ENCODE measurements around the gene KRTAP12-2.

The KRTAP12-2 gene

DNA sequence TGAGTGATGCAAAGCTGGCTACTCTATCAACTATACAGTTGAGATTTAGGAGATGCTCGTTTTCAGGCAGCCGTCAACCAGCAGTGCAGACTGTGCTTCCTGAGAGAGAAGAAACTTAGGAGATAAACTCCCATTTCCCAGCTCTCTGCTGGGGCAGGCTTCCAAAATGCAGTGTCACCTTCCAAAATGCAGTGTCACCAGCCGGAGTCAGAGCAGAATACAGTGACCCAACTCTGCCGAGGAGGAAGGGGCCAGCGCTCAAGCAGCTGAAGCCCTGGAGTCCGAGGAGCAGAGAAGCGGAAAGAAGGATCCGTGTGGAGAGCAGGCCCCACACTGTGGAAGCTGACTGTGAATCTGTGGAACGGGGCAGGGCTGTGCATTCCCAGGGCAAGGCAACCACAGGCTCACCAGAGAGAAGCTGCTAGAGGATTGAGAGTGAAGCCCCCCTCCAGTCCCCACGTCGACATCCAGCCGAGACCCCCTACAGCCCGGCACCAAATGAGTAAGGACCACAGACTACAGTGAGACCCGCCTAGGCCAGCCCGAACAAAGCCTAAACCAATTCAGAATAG is 15.9 kb upstream of the KRTAP12-2 start:
- H3K4me1 ChIP-seq (ENCODE audit: control insufficient read depth, low read depth, low read length), result peaks cover 5% of the 10 kb centered on the region
- no peak overlapping the region for H4K5ac ChIP-seq (ENCODE audit: low read length)
- H3K23ac ChIP-seq (ENCODE audit: low read length), result no peak overlapping the region
- H3K36me3 ChIP-seq (ENCODE audit: control insufficient read depth, insufficient read depth, low read length), result no peaks in the 10 kb centered on the region
- no peak overlapping the region for H3K4me3 ChIP-seq (ENCODE audit: low read length)
- no peaks in the 10 kb centered on the region for H3K79me2 ChIP-seq (ENCODE audit: control insufficient read depth, insufficient read depth, low read length)
- no peak overlapping the region for H2BK5ac ChIP-seq (ENCODE audit: low read length)
- H2BK15ac ChIP-seq (replicated peaks; ENCODE audit: low read depth), result no peak overlapping the region
- no peak for DNase-seq
- no peak overlapping the region for H3K4me2 ChIP-seq (ENCODE audit: low read length)
- H3K27ac ChIP-seq (ENCODE audit: low read depth, low read length), result no peak overlapping the region
- H3K79me1 ChIP-seq (ENCODE audit: low read length), result no peaks in the 10 kb centered on the region
- WGBS (ENCODE audit: extremely low coverage, insufficient coverage, low lambda C conversion rate), result no CpG with 5 or more reads among the region's 15 CpGs
- no peak overlapping the region for H4K8ac ChIP-seq (ENCODE audit: low read depth, low read length)
- no peak overlapping the region for H3K18ac ChIP-seq (ENCODE audit: low read length)
- H2BK120ac ChIP-seq (ENCODE audit: low read depth, low read length), result no peak overlapping the region
- H3K4ac ChIP-seq (ENCODE audit: low read depth, low read length), result no peak overlapping the region
- H3K27me3 ChIP-seq (ENCODE audit: insufficient read depth, low read length, poor library complexity), result no peaks in the 10 kb centered on the region
- no peak overlapping the region for H3K9ac ChIP-seq (ENCODE audit: low read length)
- H3K56ac ChIP-seq (ENCODE audit: low read length), result no peak overlapping the region
- H2AK5ac ChIP-seq (ENCODE audit: low read length), result no peak overlapping the region

DNA sequence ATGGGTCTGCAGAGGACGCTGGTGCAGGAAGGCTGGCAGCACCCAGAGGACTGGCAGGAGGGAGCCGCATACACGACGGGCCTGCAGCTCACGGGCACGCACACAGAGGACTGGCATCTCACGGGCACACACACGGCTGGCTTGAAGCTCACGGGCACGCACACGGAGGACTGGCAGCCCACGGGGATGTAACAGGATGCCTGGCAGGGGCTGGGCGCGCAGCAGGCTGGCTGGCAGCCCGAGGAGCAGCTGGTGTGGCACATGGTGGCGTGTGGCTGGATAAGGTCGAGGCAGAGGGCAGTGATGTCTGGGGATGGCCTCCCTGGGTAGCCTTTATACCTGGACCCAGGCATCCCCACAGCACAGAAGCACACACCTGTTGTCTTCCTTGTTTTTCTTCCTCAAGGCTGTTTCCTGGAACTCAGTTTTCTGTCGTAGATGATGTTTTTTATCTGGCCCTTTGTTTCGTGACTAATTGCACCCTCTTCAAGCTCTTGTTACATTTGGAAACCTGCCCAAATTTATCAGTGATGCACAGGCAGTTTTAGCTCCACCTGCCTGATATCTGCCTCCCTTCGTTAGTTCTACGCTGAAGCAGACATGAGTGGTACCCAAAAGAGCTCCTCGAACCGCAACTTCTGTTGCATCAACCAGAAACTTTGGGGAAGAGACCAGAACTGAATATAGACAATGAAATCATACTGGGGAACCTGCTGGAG is 15.3 kb upstream of the KRTAP12-2 start, which contains the start of gene KRTAP12-1:
Gene KRTAP12-1 (minus strand): TSS at position 303 of the 719 bp plus-strand sequence. CDS start 40 bp downstream, at position 263.
- no peak within 1 kb of the TSS for H3K23ac ChIP-seq (ENCODE audit: low read length)
- H3K4me3 ChIP-seq (ENCODE audit: low read length), result no peak within 1 kb of the TSS
- DNase-seq, result no peak
- H2BK5ac ChIP-seq (ENCODE audit: low read length), result no peak within 1 kb of the TSS
- H4K8ac ChIP-seq (ENCODE audit: low read depth, low read length), result no peak within 1 kb of the TSS
- no peaks in the 10 kb centered on the region for H3K79me1 ChIP-seq (ENCODE audit: low read length)
- WGBS (ENCODE audit: extremely low coverage, insufficient coverage, low lambda C conversion rate), result no CpG with 5 or more reads among the region's 23 CpGs
- no peak within 1 kb of the TSS for H2BK120ac ChIP-seq (ENCODE audit: low read depth, low read length)
- no peak within 1 kb of the TSS for H3K18ac ChIP-seq (ENCODE audit: low read length)
- no peaks in the 10 kb centered on the region for H3K36me3 ChIP-seq (ENCODE audit: control insufficient read depth, insufficient read depth, low read length)
- no peak within 1 kb of the TSS for H3K9ac ChIP-seq (ENCODE audit: low read length)
- no peak within 1 kb of the TSS for H2BK15ac ChIP-seq (replicated peaks; ENCODE audit: low read depth)
- no peak within 1 kb of the TSS for H3K4ac ChIP-seq (ENCODE audit: low read depth, low read length)
- no peak within 1 kb of the TSS for H3K27ac ChIP-seq (ENCODE audit: low read depth, low read length)
- no peak within 1 kb of the TSS for H3K4me2 ChIP-seq (ENCODE audit: low read length)
- H3K27me3 ChIP-seq (ENCODE audit: insufficient read depth, low read length, poor library complexity), result no peaks in the 10 kb centered on the region
- H2AK5ac ChIP-seq (ENCODE audit: low read length), result no peak within 1 kb of the TSS
- H3K79me2 ChIP-seq (ENCODE audit: control insufficient read depth, insufficient read depth, low read length), result no peaks in the 10 kb centered on the region
- H3K4me1 ChIP-seq (ENCODE audit: control insufficient read depth, low read depth, low read length), result peaks cover 2% of the 10 kb centered on the region
- no peak within 1 kb of the TSS for H3K56ac ChIP-seq (ENCODE audit: low read length)
- H4K5ac ChIP-seq (ENCODE audit: low read length), result no peak within 1 kb of the TSS

DNA sequence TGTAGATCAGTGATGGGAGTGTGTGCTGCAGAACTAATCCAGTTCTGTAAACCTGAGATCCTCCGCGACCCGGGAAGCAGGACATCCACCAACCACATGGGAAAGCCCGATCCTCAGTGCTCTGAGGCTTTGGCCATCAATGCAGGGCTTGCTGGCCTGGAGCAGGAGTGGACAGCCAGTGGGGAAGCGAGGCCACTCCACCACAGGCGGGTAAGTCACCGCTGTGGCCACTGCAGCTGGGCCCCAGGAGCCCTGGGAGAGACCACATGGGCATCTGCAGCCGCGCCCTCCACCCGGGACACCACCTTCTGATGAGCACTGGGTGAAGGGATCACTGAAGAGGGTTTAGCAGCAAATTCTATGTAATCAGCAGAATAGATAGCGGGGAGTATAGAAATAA is 14.4 kb upstream of the KRTAP12-2 start:
- Histone ChIP-seq H2BK15ac (replicated peaks; ENCODE audit: low read depth) (no peak overlapping the region), H3K18ac (ENCODE audit: low read length) (no peak overlapping the region), H3K56ac (ENCODE audit: low read length) (no peak overlapping the region), H3K9ac (ENCODE audit: low read length) (no peak overlapping the region), H3K79me2 (ENCODE audit: control insufficient read depth, insufficient read depth, low read length) (no peaks in the 10 kb centered on the region), H3K4me2 (ENCODE audit: low read length) (no peak overlapping the region), H3K4me1 (ENCODE audit: control insufficient read depth, low read depth, low read length) (no peaks in the 10 kb centered on the region), H4K5ac (ENCODE audit: low read length) (no peak overlapping the region), H3K27ac (ENCODE audit: low read depth, low read length) (no peak overlapping the region), H2AK5ac (ENCODE audit: low read length) (no peak overlapping the region), H3K27me3 (ENCODE audit: insufficient read depth, low read length, poor library complexity) (no peaks in the 10 kb centered on the region), H3K79me1 (ENCODE audit: low read length) (no peaks in the 10 kb centered on the region), H2BK5ac (ENCODE audit: low read length) (no peak overlapping the region), H2BK120ac (ENCODE audit: low read depth, low read length) (no peak overlapping the region), H3K4ac (ENCODE audit: low read depth, low read length) (no peak overlapping the region), H3K4me3 (ENCODE audit: low read length) (no peak overlapping the region), H4K8ac (ENCODE audit: low read depth, low read length) (no peak overlapping the region), H3K36me3 (ENCODE audit: control insufficient read depth, insufficient read depth, low read length) (no peaks in the 10 kb centered on the region), H3K23ac (ENCODE audit: low read length) (no peak overlapping the region)
- no CpG with 5 or more reads among the region's 11 CpGs for WGBS (ENCODE audit: extremely low coverage, insufficient coverage, low lambda C conversion rate)
- no peak for DNase-seq

DNA sequence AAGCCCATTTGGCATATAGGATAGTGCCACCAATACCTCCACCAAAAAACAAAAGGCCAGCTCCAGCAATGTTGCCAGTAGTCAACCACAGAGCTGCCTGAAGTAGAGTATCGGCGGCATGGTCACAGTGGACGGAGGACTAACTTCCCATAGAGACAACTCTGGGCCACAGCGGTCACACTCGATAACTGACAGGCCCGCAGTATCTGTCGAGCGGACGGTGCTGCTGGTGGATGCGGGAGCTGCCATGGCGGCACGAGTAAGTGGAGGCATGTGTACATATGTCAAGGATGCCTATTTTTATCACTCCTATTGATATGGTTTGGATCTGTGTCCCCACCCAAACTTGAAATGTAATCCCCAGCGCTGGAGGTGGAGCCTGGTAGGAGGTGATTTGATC is 11.2 kb upstream of the KRTAP12-2 start:
- Histone ChIP-seq H3K4ac (ENCODE audit: low read depth, low read length) (no peak overlapping the region), H3K9ac (ENCODE audit: low read length) (no peak overlapping the region), H3K23ac (ENCODE audit: low read length) (no peak overlapping the region), H2AK5ac (ENCODE audit: low read length) (no peak overlapping the region), H3K4me2 (ENCODE audit: low read length) (no peak overlapping the region), H3K27me3 (ENCODE audit: insufficient read depth, low read length, poor library complexity) (no peaks in the 10 kb centered on the region), H3K36me3 (ENCODE audit: control insufficient read depth, insufficient read depth, low read length) (no peaks in the 10 kb centered on the region), H2BK5ac (ENCODE audit: low read length) (no peak overlapping the region), H3K79me2 (ENCODE audit: control insufficient read depth, insufficient read depth, low read length) (no peaks in the 10 kb centered on the region), H3K4me3 (ENCODE audit: low read length) (no peak overlapping the region), H3K27ac (ENCODE audit: low read depth, low read length) (no peak overlapping the region), H3K79me1 (ENCODE audit: low read length) (no peaks in the 10 kb centered on the region), H3K18ac (ENCODE audit: low read length) (no peak overlapping the region), H3K4me1 (ENCODE audit: control insufficient read depth, low read depth, low read length) (no peaks in the 10 kb centered on the region), H4K5ac (ENCODE audit: low read length) (no peak overlapping the region), H2BK15ac (replicated peaks; ENCODE audit: low read depth) (no peak overlapping the region), H4K8ac (ENCODE audit: low read depth, low read length) (no peak overlapping the region), H3K56ac (ENCODE audit: low read length) (no peak overlapping the region), H2BK120ac (ENCODE audit: low read depth, low read length) (no peak overlapping the region)
- DNase-seq, result no peak
- WGBS (ENCODE audit: extremely low coverage, insufficient coverage, low lambda C conversion rate), result no CpG with 5 or more reads among the region's 13 CpGs

DNA sequence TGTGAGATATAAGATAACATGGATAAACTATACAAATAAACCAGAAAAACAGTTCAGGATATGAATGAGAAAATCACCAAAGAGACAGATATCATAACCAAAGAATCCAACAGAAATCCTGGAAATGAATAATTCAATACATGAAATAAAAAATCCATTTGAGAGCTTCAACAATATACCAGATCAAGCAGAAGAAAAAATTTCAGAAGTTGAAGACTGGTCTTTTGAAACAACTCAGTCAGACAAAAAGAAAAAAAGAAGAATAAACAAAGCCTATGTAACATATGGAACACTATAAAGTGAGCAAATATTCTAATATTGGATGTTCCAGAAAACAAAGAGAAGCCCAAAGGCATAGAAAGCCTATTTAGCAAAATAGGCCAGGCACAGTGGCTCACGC is 5.2 kb upstream of the KRTAP12-2 start:
- H3K4ac ChIP-seq (ENCODE audit: low read depth, low read length), result no peak overlapping the region
- no peaks in the 10 kb centered on the region for H3K79me2 ChIP-seq (ENCODE audit: control insufficient read depth, insufficient read depth, low read length)
- no peaks in the 10 kb centered on the region for H3K4me1 ChIP-seq (ENCODE audit: control insufficient read depth, low read depth, low read length)
- H3K18ac ChIP-seq (ENCODE audit: low read length), result no peak overlapping the region
- WGBS (ENCODE audit: extremely low coverage, insufficient coverage, low lambda C conversion rate), result no CpG with 5 or more reads among the region's 1 CpG
- H2BK120ac ChIP-seq (ENCODE audit: low read depth, low read length), result no peak overlapping the region
- H3K9ac ChIP-seq (ENCODE audit: low read length), result no peak overlapping the region
- H3K4me3 ChIP-seq (ENCODE audit: low read length), result no peak overlapping the region
- no peak for DNase-seq
- H3K27me3 ChIP-seq (ENCODE audit: insufficient read depth, low read length, poor library complexity), result no peaks in the 10 kb centered on the region
- no peak overlapping the region for H2AK5ac ChIP-seq (ENCODE audit: low read length)
- no peaks in the 10 kb centered on the region for H3K79me1 ChIP-seq (ENCODE audit: low read length)
- H2BK5ac ChIP-seq (ENCODE audit: low read length), result no peak overlapping the region
- no peak overlapping the region for H2BK15ac ChIP-seq (replicated peaks; ENCODE audit: low read depth)
- H4K8ac ChIP-seq (ENCODE audit: low read depth, low read length), result no peak overlapping the region
- no peak overlapping the region for H3K56ac ChIP-seq (ENCODE audit: low read length)
- no peak overlapping the region for H3K23ac ChIP-seq (ENCODE audit: low read length)
- H3K36me3 ChIP-seq (ENCODE audit: control insufficient read depth, insufficient read depth, low read length), result no peaks in the 10 kb centered on the region
- H4K5ac ChIP-seq (ENCODE audit: low read length), result no peak overlapping the region
- no peak overlapping the region for H3K27ac ChIP-seq (ENCODE audit: low read depth, low read length)
- no peak overlapping the region for H3K4me2 ChIP-seq (ENCODE audit: low read length)

Data from mesendoderm (in vitro differentiated cells).